Dermis lymphatic vessel endothelial cell (primary cell): Measurements from ENCODE around the gene AFAP1. TPM values are rescaled to one million over a fixed set of nuclear protein-coding genes. Genes with fewer than 3 reads are reported as not detected.

Experiments
- total RNA-seq: library from RNA; depleted of rRNA; stranded (reverse); fragments of >200 nt; gene quantifications from 2 replicates; pipeline ENCODE4 v1.2.1, GENCODE V29; 2014

AFAP1 gene
- total RNA-seq, result 20.6 and 21.1 TPM in 2 replicates

GRCh38 chr4:7939377-7940108 lies at the start of gene AFAP1:
Gene AFAP1, minus strand, starts transcription at chr4:7939861. Its CDS starts 67,783 bp downstream, at chr4:7872078.

Other genes starting within 250 kb of the AFAP1 start
- gene ABLIM2, start 219.0 kb upstream of the AFAP1 start, total RNA-seq, result 1.5 and 5.4 TPM in 2 replicates